OCI-LY1 (cell line): ENCODE results near the gene CPLX1.

Experiments
- CTCF ChIP-seq: fragments of 200-600 bp; sonication (generic), shearing (Covaris generic); IDR thresholded peaks from 2 replicates; pipeline ENCODE4 v1.5.1; 2017; ENCODE audit warnings: mild to moderate bottlenecking, antibody characterized with exemption, low read length, moderate library complexity, mixed read lengths
- EZH2 ChIP-seq: fragments of 200-600 bp; sonication (generic), shearing (Covaris generic); IDR thresholded peaks from 2 replicates; pipeline ENCODE4 v1.8.0; 2017; ENCODE audit warnings: borderline replicate concordance, mixed run types, mild to moderate bottlenecking, antibody characterized with exemption, low read length, moderate library complexity, mixed read lengths

GRCh38 chr4:865572-865971, 39.6 kb upstream of the CPLX1 start:
- TF ChIP-seq CTCF (no peak), EZH2 (no peak)
